NB4 (cell line): ENCODE data around the gene KIAA1328.

Experiments
- MYC ChIP-seq: IDR thresholded peaks from 2 replicates; pipeline ENCODE4 v1.6.1; 2011; ENCODE audit warnings: low read depth, low read length
- POLR2A ChIP-seq: IDR thresholded peaks from 2 replicates; pipeline ENCODE4 v1.6.1; 2011; ENCODE audit warnings: mild to moderate bottlenecking; ENCODE audit not compliant: insufficient read length; ENCODE audit errors: extremely low read depth
- TF ChIP-seq, protein P1 (sequence below): IDR thresholded peaks from one replicate; pipeline ENCODE4 v1.5.1; 2012; ENCODE audit warnings: low read depth, low read length
- TF ChIP-seq, protein P2 (sequence below): IDR thresholded peaks from 2 replicates; pipeline ENCODE4 v1.6.1; 2011; ENCODE audit warnings: low read depth, low read length

GRCh38 chr18:36889321-36889720 lies 60.4 kb downstream of the KIAA1328 start:
- TF ChIP-seq, protein P1, sequence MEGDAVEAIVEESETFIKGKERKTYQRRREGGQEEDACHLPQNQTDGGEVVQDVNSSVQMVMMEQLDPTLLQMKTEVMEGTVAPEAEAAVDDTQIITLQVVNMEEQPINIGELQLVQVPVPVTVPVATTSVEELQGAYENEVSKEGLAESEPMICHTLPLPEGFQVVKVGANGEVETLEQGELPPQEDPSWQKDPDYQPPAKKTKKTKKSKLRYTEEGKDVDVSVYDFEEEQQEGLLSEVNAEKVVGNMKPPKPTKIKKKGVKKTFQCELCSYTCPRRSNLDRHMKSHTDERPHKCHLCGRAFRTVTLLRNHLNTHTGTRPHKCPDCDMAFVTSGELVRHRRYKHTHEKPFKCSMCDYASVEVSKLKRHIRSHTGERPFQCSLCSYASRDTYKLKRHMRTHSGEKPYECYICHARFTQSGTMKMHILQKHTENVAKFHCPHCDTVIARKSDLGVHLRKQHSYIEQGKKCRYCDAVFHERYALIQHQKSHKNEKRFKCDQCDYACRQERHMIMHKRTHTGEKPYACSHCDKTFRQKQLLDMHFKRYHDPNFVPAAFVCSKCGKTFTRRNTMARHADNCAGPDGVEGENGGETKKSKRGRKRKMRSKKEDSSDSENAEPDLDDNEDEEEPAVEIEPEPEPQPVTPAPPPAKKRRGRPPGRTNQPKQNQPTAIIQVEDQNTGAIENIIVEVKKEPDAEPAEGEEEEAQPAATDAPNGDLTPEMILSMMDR, result no peak
- TF ChIP-seq POLR2A (no peak), MYC (no peak)
- TF ChIP-seq, protein P2, sequence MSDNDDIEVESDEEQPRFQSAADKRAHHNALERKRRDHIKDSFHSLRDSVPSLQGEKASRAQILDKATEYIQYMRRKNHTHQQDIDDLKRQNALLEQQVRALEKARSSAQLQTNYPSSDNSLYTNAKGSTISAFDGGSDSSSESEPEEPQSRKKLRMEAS, result no peak
